Measurements from ENCODE around the gene ACYP1.

The ACYP1 gene

GRCh38 chr14:75063491-75064204, at the start of gene ACYP1:
TSS of gene ACYP1 (minus strand) at chr14:75064024. CDS start at chr14:75063553, 471 bp downstream.
- TF ChIP-seq GATA2 (IDR thresholded peaks at IDR 0.05; ENCODE audit: low read depth, low read length) (no peak), GATA3 (IDR thresholded peaks at IDR 0.05; ENCODE audit: low read depth, low read length) (no peak)

GRCh38 chr14:75109877-75110276, 46.1 kb upstream of the ACYP1 start:
- no peak for TF ChIP-seq GATA3 (IDR thresholded peaks at IDR 0.05; ENCODE audit: low read depth, low read length)
- no peak for TF ChIP-seq GATA2 (IDR thresholded peaks at IDR 0.05; ENCODE audit: low read depth, low read length)

- TF ChIP-seq GATA3 (IDR thresholded peaks at IDR 0.05; ENCODE audit: low read depth, low read length) (no peak), GATA2 (IDR thresholded peaks at IDR 0.05; ENCODE audit: low read depth, low read length) (no peak)
Observed at GRCh38 chr14:75107186-75107585, 43.4 kb upstream of the ACYP1 start.

GRCh38 chr14:75101491-75101890, 37.7 kb upstream of the ACYP1 start:
- TF ChIP-seq GATA2 (IDR thresholded peaks at IDR 0.05; ENCODE audit: low read depth, low read length) (no peak), GATA3 (IDR thresholded peaks at IDR 0.05; ENCODE audit: low read depth, low read length) (no peak)

GRCh38 chr14:75098682-75099081, 34.9 kb upstream of the ACYP1 start:
- no peak for TF ChIP-seq GATA2 (IDR thresholded peaks at IDR 0.05; ENCODE audit: low read depth, low read length)
- TF ChIP-seq GATA3 (IDR thresholded peaks at IDR 0.05; ENCODE audit: low read depth, low read length): no peak

GRCh38 chr14:75098212-75098611, 34.4 kb upstream of the ACYP1 start:
- TF ChIP-seq GATA3 (IDR thresholded peaks at IDR 0.05; ENCODE audit: low read depth, low read length) (no peak), GATA2 (IDR thresholded peaks at IDR 0.05; ENCODE audit: low read depth, low read length) (no peak)

- no peak for TF ChIP-seq GATA3 (IDR thresholded peaks at IDR 0.05; ENCODE audit: low read depth, low read length)
- no peak for TF ChIP-seq GATA2 (IDR thresholded peaks at IDR 0.05; ENCODE audit: low read depth, low read length)
Observed at GRCh38 chr14:75096959-75097358, 33.1 kb upstream of the ACYP1 start.

GRCh38 chr14:75095690-75096089, 31.9 kb upstream of the ACYP1 start:
- TF ChIP-seq GATA2 (IDR thresholded peaks at IDR 0.05; ENCODE audit: low read depth, low read length) (no peak), GATA3 (IDR thresholded peaks at IDR 0.05; ENCODE audit: low read depth, low read length) (no peak)

GRCh38 chr14:75094896-75095295, 31.1 kb upstream of the ACYP1 start:
- no peak for TF ChIP-seq GATA2 (IDR thresholded peaks at IDR 0.05; ENCODE audit: low read depth, low read length)
- no peak for TF ChIP-seq GATA3 (IDR thresholded peaks at IDR 0.05; ENCODE audit: low read depth, low read length)

GRCh38 chr14:75092698-75093097, 28.9 kb upstream of the ACYP1 start:
- TF ChIP-seq GATA2 (IDR thresholded peaks at IDR 0.05; ENCODE audit: low read depth, low read length): no peak

- TF ChIP-seq GATA3 (IDR thresholded peaks at IDR 0.05; ENCODE audit: low read depth, low read length) (no peak), GATA2 (IDR thresholded peaks at IDR 0.05; ENCODE audit: low read depth, low read length) (no peak)
Observed at GRCh38 chr14:75091251-75091650, 27.4 kb upstream of the ACYP1 start.

- no peak for TF ChIP-seq GATA3 (IDR thresholded peaks at IDR 0.05; ENCODE audit: low read depth, low read length)
- no peak for TF ChIP-seq GATA2 (IDR thresholded peaks at IDR 0.05; ENCODE audit: low read depth, low read length)
Observed at GRCh38 chr14:75090353-75090752, 26.5 kb upstream of the ACYP1 start.

GRCh38 chr14:75088566-75089373, 24.9 kb upstream of the ACYP1 start:
- TF ChIP-seq GATA3 (IDR thresholded peaks at IDR 0.05; ENCODE audit: low read depth, low read length) (no peak), GATA2 (IDR thresholded peaks at IDR 0.05; ENCODE audit: low read depth, low read length) (no peak)

GRCh38 chr14:75088153-75088552, 24.3 kb upstream of the ACYP1 start:
- TF ChIP-seq GATA2 (IDR thresholded peaks at IDR 0.05; ENCODE audit: low read depth, low read length) (no peak), GATA3 (IDR thresholded peaks at IDR 0.05; ENCODE audit: low read depth, low read length) (no peak)

GRCh38 chr14:75084513-75084912, 20.7 kb upstream of the ACYP1 start:
- no peak for TF ChIP-seq GATA2 (IDR thresholded peaks at IDR 0.05; ENCODE audit: low read depth, low read length)

All from SH-SY5Y (cell line).